Caco-2 (cell line): Measurements from ENCODE around the gene XRCC4. TPM values are rescaled to one million over a fixed set of nuclear protein-coding genes. Genes with fewer than 3 reads are reported as not detected.

Experiments
- BruUV-seq: library from RNA; stranded (reverse); fragments of 400-500 nt; replicated peaks from 2 replicates; lab custom pipeline; 2021; lab: Mats Ljungman, UMichigan
- CTCF ChIA-PET: fragments of 300-600 bp; sonication (Branson Sonifier 250); formaldehyde crosslinking; loops from one replicate; lab custom pipeline; 2022; ENCODE audit warnings: antibody characterized with exemption; lab: Charles Lee
- POLR2A ChIA-PET: fragments of 300-600 bp; sonication (Branson Sonifier 250); formaldehyde crosslinking; loops from one replicate; lab custom pipeline; 2022; ENCODE audit warnings: antibody characterized with exemption; lab: Charles Lee
- DNase-seq, 2 experiments: peaks; one replicate each; pipeline versions ENCODE4 v3.0.0 to v3.0.0-alpha.2; 2020 to 2022
- H3K27me3 ChIP-seq: replicated peaks from 2 replicates; pipeline ENCODE4 v1.6.0; 2011; ENCODE audit warnings: low read length; ENCODE audit not compliant: control insufficient read depth, insufficient read depth
- H3K36me3 ChIP-seq: 2 replicates; pipeline ENCODE4 v1.5.1; 2011; ENCODE audit warnings: low read length; ENCODE audit not compliant: control insufficient read depth, insufficient read depth
- H3K4me1 ChIP-seq: fragments of 250-450 bp; sonication (Bioruptor Pico); 2 replicates; pipeline ENCODE4 v1.5.1; 2020; ENCODE audit warnings: mild to moderate bottlenecking
- H3K4me3 ChIP-seq: 2 replicates; pipeline ENCODE4 v1.5.1; 2011; ENCODE audit warnings: low read depth, mild to moderate bottlenecking, control low read depth, low read length
- H3K9me3 ChIP-seq: fragments of 250-450 bp; sonication (Bioruptor Pico); 2 replicates; pipeline ENCODE4 v1.5.1; 2020; ENCODE audit warnings: mild to moderate bottlenecking, moderate library complexity
- H3K27ac Mint-ChIP-seq: one replicate; pipeline ENCODE4 v1.8.0; 2022; ENCODE audit warnings: mixed read lengths; ENCODE audit not compliant: unreplicated experiment
- H3K27me3 Mint-ChIP-seq: one replicate; pipeline ENCODE4 v1.8.0; 2022; ENCODE audit warnings: mixed read lengths; ENCODE audit not compliant: insufficient read depth, unreplicated experiment
- H3K36me3 Mint-ChIP-seq: one replicate; pipeline ENCODE4 v1.8.0; 2022; ENCODE audit warnings: mild to moderate bottlenecking, mixed read lengths; ENCODE audit not compliant: insufficient read depth, unreplicated experiment
- H3K4me1 Mint-ChIP-seq: one replicate; pipeline ENCODE4 v1.8.0; 2022; ENCODE audit warnings: low read depth, mixed read lengths; ENCODE audit not compliant: unreplicated experiment
- H3K4me3 Mint-ChIP-seq: one replicate; pipeline ENCODE4 v1.8.0; 2022; ENCODE audit warnings: mild to moderate bottlenecking, moderate library complexity, mixed read lengths; ENCODE audit not compliant: unreplicated experiment
- H3K9me3 Mint-ChIP-seq: one replicate; pipeline ENCODE4 v1.8.0; 2022; ENCODE audit warnings: mixed read lengths; ENCODE audit not compliant: unreplicated experiment
- intact Hi-C: fragments of 100-400 bp; cut with micrococcal nuclease; formaldehyde crosslinking; loops from one replicate; pipeline ENCODE4 v1.10.0; 2022; ENCODE audit not compliant: unreplicated experiment
- total RNA-seq: library from RNA; stranded (reverse); gene quantifications from 2 replicates; pipeline ENCODE4 v1.2.3, GENCODE V29; 2022
- TF ChIP-seq, protein P1 (sequence below), 2 experiments: fragments of 200-600 bp in 1 of 2; IDR thresholded peaks; 1 replicate in 1 of 2; 2 replicates in 1 of 2; pipeline versions ENCODE4 v1.5.1 to v1.8.0; 2011 to 2022; ENCODE audit warnings: antibody characterized with exemption in 1 of 2, control low read depth in 1 of 2, inconsistent platforms in 1 of 2, low read depth in 1 of 2, low read length in 1 of 2, mild to moderate bottlenecking in 1 of 2, moderate library complexity in 1 of 2; ENCODE audit not compliant: insufficient read depth in 1 of 2, severe bottlenecking in 1 of 2, unreplicated experiment in 1 of 2

XRCC4 gene
- total RNA-seq, 1 experiment from 2014 or later = 13.0 TPM

- intact Hi-C loops = no loop called here
- no peaks in the 10 kb centered on the region for H3K9me3 ChIP-seq
- BruUV-seq = no TSS peak
- no peak overlapping the region for H3K27ac Mint-ChIP-seq
- no peaks in the 10 kb centered on the region for H3K27me3 ChIP-seq
- no peaks in the 10 kb centered on the region for H3K4me1 ChIP-seq
- no peaks in the 10 kb centered on the region for H3K27me3 Mint-ChIP-seq
- TF ChIP-seq, protein P1, sequence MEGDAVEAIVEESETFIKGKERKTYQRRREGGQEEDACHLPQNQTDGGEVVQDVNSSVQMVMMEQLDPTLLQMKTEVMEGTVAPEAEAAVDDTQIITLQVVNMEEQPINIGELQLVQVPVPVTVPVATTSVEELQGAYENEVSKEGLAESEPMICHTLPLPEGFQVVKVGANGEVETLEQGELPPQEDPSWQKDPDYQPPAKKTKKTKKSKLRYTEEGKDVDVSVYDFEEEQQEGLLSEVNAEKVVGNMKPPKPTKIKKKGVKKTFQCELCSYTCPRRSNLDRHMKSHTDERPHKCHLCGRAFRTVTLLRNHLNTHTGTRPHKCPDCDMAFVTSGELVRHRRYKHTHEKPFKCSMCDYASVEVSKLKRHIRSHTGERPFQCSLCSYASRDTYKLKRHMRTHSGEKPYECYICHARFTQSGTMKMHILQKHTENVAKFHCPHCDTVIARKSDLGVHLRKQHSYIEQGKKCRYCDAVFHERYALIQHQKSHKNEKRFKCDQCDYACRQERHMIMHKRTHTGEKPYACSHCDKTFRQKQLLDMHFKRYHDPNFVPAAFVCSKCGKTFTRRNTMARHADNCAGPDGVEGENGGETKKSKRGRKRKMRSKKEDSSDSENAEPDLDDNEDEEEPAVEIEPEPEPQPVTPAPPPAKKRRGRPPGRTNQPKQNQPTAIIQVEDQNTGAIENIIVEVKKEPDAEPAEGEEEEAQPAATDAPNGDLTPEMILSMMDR (IDR thresholded peaks at IDR 0.05; ENCODE audit: insufficient read depth in 1 of 2, low read depth in 1 of 2, low read length in 1 of 2, severe bottlenecking in 1 of 2, unreplicated experiment in 1 of 2) = no peak
- no peaks in the 10 kb centered on the region for H3K36me3 ChIP-seq
- no peak for DNase-seq
- no peak overlapping the region for H3K4me3 ChIP-seq
- H3K36me3 Mint-ChIP-seq = no peaks in the 10 kb centered on the region
- no peaks in the 10 kb centered on the region for H3K4me1 Mint-ChIP-seq
- ChIA-PET CTCF (no interaction called here), POLR2A (no interaction called here)
- peaks cover 13% of the 10 kb centered on the region for H3K9me3 Mint-ChIP-seq
- no peak overlapping the region for H3K4me3 Mint-ChIP-seq
These were observed 200.6 kb downstream of the XRCC4 start for GRCh38 chr5:83277953-83278352.

DNA sequence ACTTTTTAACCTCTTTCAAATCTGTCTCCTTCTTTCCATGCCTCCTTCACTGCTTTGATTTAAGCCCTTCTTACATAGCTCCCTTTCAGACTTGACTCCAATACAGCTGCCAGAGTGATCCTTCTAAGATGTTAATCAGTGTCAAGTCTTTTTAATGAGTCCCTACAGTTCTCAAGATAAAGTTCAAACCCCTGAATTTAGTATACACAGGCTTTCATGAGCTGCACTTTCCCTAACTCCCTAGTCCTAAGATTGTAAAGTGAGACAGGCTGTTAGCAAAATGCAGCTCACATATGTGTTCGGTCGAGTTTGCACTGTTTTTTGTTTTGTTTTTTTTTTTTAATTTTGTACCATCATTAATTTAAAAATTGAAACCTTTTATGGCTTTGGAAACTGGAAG, 203.8 kb downstream of the XRCC4 start:
- CTCF ChIA-PET = no interaction called here

GRCh38 chr5:83281658-83282057, 204.3 kb downstream of the XRCC4 start:
- no peak for DNase-seq
- CTCF ChIA-PET = no interaction called here
- no peaks in the 10 kb centered on the region for H3K27me3 Mint-ChIP-seq
- Histone ChIP-seq H3K4me3 (no peak overlapping the region), H3K4me1 (no peaks in the 10 kb centered on the region), H3K36me3 (no peaks in the 10 kb centered on the region), H3K27me3 (no peaks in the 10 kb centered on the region), H3K9me3 (no peaks in the 10 kb centered on the region)
- H3K4me3 Mint-ChIP-seq = no peak overlapping the region
- H3K9me3 Mint-ChIP-seq = no peaks in the 10 kb centered on the region
- TF ChIP-seq, protein P1 (IDR thresholded peaks at IDR 0.05; ENCODE audit: insufficient read depth in 1 of 2, low read depth in 1 of 2, low read length in 1 of 2, severe bottlenecking in 1 of 2, unreplicated experiment in 1 of 2) = no peak
- H3K4me1 Mint-ChIP-seq = no peaks in the 10 kb centered on the region
- intact Hi-C loops = no loop called here
- no peak overlapping the region for H3K27ac Mint-ChIP-seq
- POLR2A ChIA-PET = no interaction called here
- no TSS peak for BruUV-seq
- no peaks in the 10 kb centered on the region for H3K36me3 Mint-ChIP-seq

More for the DNA sequence above, 203.8 kb downstream of the XRCC4 start:
- no peaks in the 10 kb centered on the region for H3K36me3 Mint-ChIP-seq
- H3K4me1 Mint-ChIP-seq = no peaks in the 10 kb centered on the region
- no peak overlapping the region for H3K4me3 Mint-ChIP-seq
- Histone ChIP-seq H3K27me3 (no peaks in the 10 kb centered on the region), H3K36me3 (no peaks in the 10 kb centered on the region), H3K4me3 (no peak overlapping the region), H3K4me1 (no peaks in the 10 kb centered on the region), H3K9me3 (no peaks in the 10 kb centered on the region)
- no peaks in the 10 kb centered on the region for H3K9me3 Mint-ChIP-seq
- no peak overlapping the region for H3K27ac Mint-ChIP-seq
- POLR2A ChIA-PET = no interaction called here
- no TSS peak for BruUV-seq
- DNase-seq = no peak
- H3K27me3 Mint-ChIP-seq = no peaks in the 10 kb centered on the region
- TF ChIP-seq, protein P1 (IDR thresholded peaks at IDR 0.05; ENCODE audit: insufficient read depth in 1 of 2, low read depth in 1 of 2, low read length in 1 of 2, severe bottlenecking in 1 of 2, unreplicated experiment in 1 of 2) = no peak
- intact Hi-C loops = no loop called here
